Stimulated activated naive CD8-positive, alpha-beta T cell treated with anti-CD3 and anti-CD28 coated beads, Interleukin-15, Interleukin-2, amounts not matched to agents 100 U/mL and 50 U/mL, for 24 hours (primary cell): Measurements from ENCODE around the gene ADAMTSL5.

Source experiments
- ATAC-seq: fragments of 150-1000 bp; cut with Tn5 transposase; one replicate; pipeline ENCODE4 v1.10.0; 2021
- DNase-seq: peaks from one replicate; pipeline ENCODE4 v3.0.0; 2021

ADAMTSL5 gene

GRCh38 chr19:1495799-1496713 lies 16.8 kb downstream of the ADAMTSL5 start:
- DNase-seq (no peak), ATAC-seq (no peak)

- no peak for ATAC-seq
- no peak for DNase-seq
These were observed 17.6 kb downstream of the ADAMTSL5 start for GRCh38 chr19:1495051-1495798.

- ATAC-seq (no peak), DNase-seq (no peak)
These were observed 18.6 kb downstream of the ADAMTSL5 start for GRCh38 chr19:1494115-1494815.

- no peak for DNase-seq
- no peak for ATAC-seq
These were observed 20.3 kb downstream of the ADAMTSL5 start for GRCh38 chr19:1492474-1493006.

- DNase-seq (no peak), ATAC-seq (no peak)
These were observed 21.0 kb downstream of the ADAMTSL5 start for GRCh38 chr19:1491849-1492170.

GRCh38 chr19:1491114-1491848 lies 21.5 kb downstream of the ADAMTSL5 start, which contains the start of gene REEP6:
REEP6 (plus strand) TSS chr19:1491181; CDS start chr19:1491270, 89 bp downstream.
- DNase-seq, result no peak
- ATAC-seq, result no peak

GRCh38 chr19:1490311-1491113 lies 22.3 kb downstream of the ADAMTSL5 start, which contains the start of gene PCSK4:
PCSK4 (minus strand) TSS chr19:1490350; CDS start chr19:1490346, 4 bp downstream.
- DNase-seq (peak; percentile 97), ATAC-seq (peak; percentile 94)

GRCh38 chr19:1489463-1490310 lies 23.1 kb downstream of the ADAMTSL5 start:
- ATAC-seq (no peak), DNase-seq (no peak)

- no peak for ATAC-seq
- no peak for DNase-seq
These were observed 24.6 kb downstream of the ADAMTSL5 start for GRCh38 chr19:1488282-1488601.

GRCh38 chr19:1487576-1488281 lies 25.1 kb downstream of the ADAMTSL5 start:
- no peak for ATAC-seq
- no peak for DNase-seq

- ATAC-seq (no peak), DNase-seq (no peak)
These were observed 25.9 kb downstream of the ADAMTSL5 start for GRCh38 chr19:1486720-1487575.

- ATAC-seq (no peak), DNase-seq (no peak)
These were observed 28.8 kb downstream of the ADAMTSL5 start for GRCh38 chr19:1483979-1484428.

- ATAC-seq, result no peak
- DNase-seq, result no peak
These were observed 29.5 kb downstream of the ADAMTSL5 start for GRCh38 chr19:1483131-1483978.

- ATAC-seq, result no peak
- DNase-seq, result no peak
These were observed 30.3 kb downstream of the ADAMTSL5 start for GRCh38 chr19:1482361-1483130.

GRCh38 chr19:1481893-1482360 lies 30.9 kb downstream of the ADAMTSL5 start:
- ATAC-seq (no peak), DNase-seq (no peak)

- DNase-seq (no peak), ATAC-seq (no peak)
These were observed 31.5 kb downstream of the ADAMTSL5 start for GRCh38 chr19:1481224-1481892.
